Measurements from ENCODE around the gene WASF1.

WASF1 gene

GRCh38 chr6:110089323-110089722 lies 90.1 kb downstream of the WASF1 start:
- H3K4ac ChIP-seq (ENCODE audit: low read length): no peak overlapping the region
- H3K36me3 ChIP-seq (replicated peaks in 1 of 2; ENCODE audit: control insufficient read depth in 2 of 2, insufficient read depth in 2 of 2, low read length in 2 of 2): peaks cover 0 to 12% of the 10 kb centered on the region in 2 donors
- no peak overlapping the region for H4K91ac ChIP-seq (ENCODE audit: low read depth, low read length, poor library complexity)
- no peak overlapping the region for H3K14ac ChIP-seq (ENCODE audit: low read length)
- no peak overlapping the region for H2BK15ac ChIP-seq (ENCODE audit: low read length)
- H3K27ac ChIP-seq (replicated peaks; ENCODE audit: low read length): no peak overlapping the region
- no peak overlapping the region for H2BK5ac ChIP-seq (ENCODE audit: low read length)
- no peak overlapping the region for H2BK12ac ChIP-seq (ENCODE audit: low read length)
- H3K79me1 ChIP-seq (ENCODE audit: low read depth, low read length): no peaks in the 10 kb centered on the region
- H4K8ac ChIP-seq (ENCODE audit: low read depth, low read length): no peak overlapping the region
- no peak overlapping the region for H2AK5ac ChIP-seq (ENCODE audit: low read depth, low read length)
- H3K18ac ChIP-seq (ENCODE audit: low read length): no peak overlapping the region
- H2AFZ ChIP-seq (ENCODE audit: low read length): no peak overlapping the region
- no peak overlapping the region for H3K23ac ChIP-seq (ENCODE audit: low read depth, low read length, poor library complexity)
- no peaks in the 10 kb centered on the region for H3K4me1 ChIP-seq (ENCODE audit: control insufficient read depth in 2 of 2, insufficient read depth in 1 of 2, low read depth in 1 of 2, low read length in 2 of 2)
- no peak for DNase-seq (ENCODE audit: low spot score)
- H3K9ac ChIP-seq (ENCODE audit: low read depth, low read length, poor library complexity): no peak overlapping the region
- no peak overlapping the region for H3K4me2 ChIP-seq (ENCODE audit: insufficient read depth, low read length, poor library complexity, severe bottlenecking)
- H3K4me3 ChIP-seq (ENCODE audit: low read length in 2 of 2): no peak overlapping the region
- H3K9me3 ChIP-seq (replicated peaks in 1 of 2; ENCODE audit: control insufficient read depth in 2 of 2, insufficient read depth in 1 of 2, low read depth in 1 of 2, low read length in 2 of 2): no peaks in the 10 kb centered on the region
- H2BK120ac ChIP-seq (ENCODE audit: low read depth, low read length): no peak overlapping the region
- H3K27me3 ChIP-seq (ENCODE audit: control insufficient read depth in 3 of 3, insufficient read depth in 3 of 3, low read depth in 1 of 3, low read length in 3 of 3): no peaks in the 10 kb centered on the region

GRCh38 chr6:110085285-110085684 lies 94.2 kb downstream of the WASF1 start:
- no peaks in the 10 kb centered on the region for H3K79me1 ChIP-seq (ENCODE audit: low read depth, low read length)
- H3K9ac ChIP-seq (ENCODE audit: low read depth, low read length, poor library complexity): no peak overlapping the region
- H2AK5ac ChIP-seq (ENCODE audit: low read depth, low read length): no peak overlapping the region
- no peak overlapping the region for H3K18ac ChIP-seq (ENCODE audit: low read length)
- H2AFZ ChIP-seq (ENCODE audit: low read length): no peak overlapping the region
- DNase-seq (ENCODE audit: low spot score): no peak
- no peak overlapping the region for H2BK15ac ChIP-seq (ENCODE audit: low read length)
- no peak overlapping the region for H4K8ac ChIP-seq (ENCODE audit: low read depth, low read length)
- peaks cover 0 to 1% of the 10 kb centered on the region in 2 donors for H3K4me1 ChIP-seq (ENCODE audit: control insufficient read depth in 2 of 2, insufficient read depth in 1 of 2, low read depth in 1 of 2, low read length in 2 of 2)
- H2BK12ac ChIP-seq (ENCODE audit: low read length): no peak overlapping the region
- no peak overlapping the region for H3K4me2 ChIP-seq (ENCODE audit: insufficient read depth, low read length, poor library complexity, severe bottlenecking)
- no peak overlapping the region for H2BK5ac ChIP-seq (ENCODE audit: low read length)
- no peak overlapping the region for H2BK120ac ChIP-seq (ENCODE audit: low read depth, low read length)
- WGBS, 2 donors (ENCODE audit: extremely low coverage in 2 of 2, insufficient read length in 2 of 2, insufficient replicate concordance in 1 of 2): no CpG with 5 or more reads among the region's 2 CpGs
- no peak overlapping the region for H3K4ac ChIP-seq (ENCODE audit: low read length)
- no peaks in the 10 kb centered on the region for H3K36me3 ChIP-seq (replicated peaks in 1 of 2; ENCODE audit: control insufficient read depth in 2 of 2, insufficient read depth in 2 of 2, low read length in 2 of 2)
- H3K23ac ChIP-seq (ENCODE audit: low read depth, low read length, poor library complexity): no peak overlapping the region
- H3K27ac ChIP-seq (replicated peaks; ENCODE audit: low read length): no peak overlapping the region
- H3K14ac ChIP-seq (ENCODE audit: low read length): no peak overlapping the region
- no peaks in the 10 kb centered on the region for H3K9me3 ChIP-seq (replicated peaks in 1 of 2; ENCODE audit: control insufficient read depth in 2 of 2, insufficient read depth in 1 of 2, low read depth in 1 of 2, low read length in 2 of 2)
- H3K4me3 ChIP-seq (ENCODE audit: low read length in 2 of 2): no peak overlapping the region
- no peak overlapping the region for H4K91ac ChIP-seq (ENCODE audit: low read depth, low read length, poor library complexity)
- no peaks in the 10 kb centered on the region for H3K27me3 ChIP-seq (ENCODE audit: control insufficient read depth in 3 of 3, insufficient read depth in 3 of 3, low read depth in 1 of 3, low read length in 3 of 3)

GRCh38 chr6:110083875-110084585 lies 95.4 kb downstream of the WASF1 start:
- Histone ChIP-seq H3K23ac (ENCODE audit: low read depth, low read length, poor library complexity) (no peak overlapping the region), H3K79me1 (ENCODE audit: low read depth, low read length) (no peaks in the 10 kb centered on the region), H3K9ac (ENCODE audit: low read depth, low read length, poor library complexity) (no peak overlapping the region), H3K4me1 (ENCODE audit: control insufficient read depth in 2 of 2, insufficient read depth in 1 of 2, low read depth in 1 of 2, low read length in 2 of 2) (peaks cover 0 to 1% of the 10 kb centered on the region in 2 donors), H2AFZ (ENCODE audit: low read length) (no peak overlapping the region), H3K4me2 (ENCODE audit: insufficient read depth, low read length, poor library complexity, severe bottlenecking) (no peak overlapping the region), H4K8ac (ENCODE audit: low read depth, low read length) (no peak overlapping the region), H3K9me3 (replicated peaks in 1 of 2; ENCODE audit: control insufficient read depth in 2 of 2, insufficient read depth in 1 of 2, low read depth in 1 of 2, low read length in 2 of 2) (no peaks in the 10 kb centered on the region), H3K4me3 (ENCODE audit: low read length in 2 of 2) (no peak overlapping the region), H2BK15ac (ENCODE audit: low read length) (no peak overlapping the region), H3K4ac (ENCODE audit: low read length) (no peak overlapping the region), H2AK5ac (ENCODE audit: low read depth, low read length) (no peak overlapping the region), H3K27ac (replicated peaks; ENCODE audit: low read length) (no peak overlapping the region), H2BK120ac (ENCODE audit: low read depth, low read length) (no peak overlapping the region), H3K36me3 (replicated peaks in 1 of 2; ENCODE audit: control insufficient read depth in 2 of 2, insufficient read depth in 2 of 2, low read length in 2 of 2) (no peaks in the 10 kb centered on the region), H3K14ac (ENCODE audit: low read length) (no peak overlapping the region), H3K18ac (ENCODE audit: low read length) (no peak overlapping the region), H3K27me3 (ENCODE audit: control insufficient read depth in 3 of 3, insufficient read depth in 3 of 3, low read depth in 1 of 3, low read length in 3 of 3) (no peaks in the 10 kb centered on the region), H2BK5ac (ENCODE audit: low read length) (no peak overlapping the region), H2BK12ac (ENCODE audit: low read length) (no peak overlapping the region), H4K91ac (ENCODE audit: low read depth, low read length, poor library complexity) (no peak overlapping the region)
- DNase-seq (ENCODE audit: low spot score): no peak
- no CpG with 5 or more reads among the region's 1 CpG for WGBS, 2 donors (ENCODE audit: extremely low coverage in 2 of 2, insufficient read length in 2 of 2, insufficient replicate concordance in 1 of 2)

DNA sequence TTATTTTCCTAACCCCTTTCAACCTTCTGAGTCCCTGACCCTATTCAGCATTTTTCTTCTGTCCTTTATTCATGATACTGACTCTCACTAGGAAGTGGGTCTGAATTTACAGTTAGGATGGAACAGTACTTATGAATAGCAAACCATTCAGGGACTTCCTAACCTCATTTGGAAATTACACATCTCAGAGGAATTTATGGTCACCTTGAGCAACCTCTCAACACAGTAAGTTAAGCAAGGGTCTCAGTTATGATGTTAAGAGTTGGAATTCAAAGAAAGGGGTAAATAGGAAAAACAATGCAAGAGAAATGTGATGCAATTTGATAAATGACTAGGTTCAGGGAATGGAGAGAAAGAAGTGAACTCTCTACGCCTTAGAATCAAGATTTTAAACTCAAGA lies 104.1 kb downstream of the WASF1 start:
- Histone ChIP-seq H2AFZ (ENCODE audit: low read length) (no peak overlapping the region), H3K14ac (ENCODE audit: low read length) (no peak overlapping the region), H3K36me3 (replicated peaks in 1 of 2; ENCODE audit: control insufficient read depth in 2 of 2, insufficient read depth in 2 of 2, low read length in 2 of 2) (no peaks in the 10 kb centered on the region), H2BK5ac (ENCODE audit: low read length) (no peak overlapping the region), H3K79me1 (ENCODE audit: low read depth, low read length) (no peaks in the 10 kb centered on the region), H3K27me3 (ENCODE audit: control insufficient read depth in 3 of 3, insufficient read depth in 3 of 3, low read depth in 1 of 3, low read length in 3 of 3) (no peaks in the 10 kb centered on the region), H3K4me3 (ENCODE audit: low read length in 2 of 2) (no peak overlapping the region), H2BK15ac (ENCODE audit: low read length) (no peak overlapping the region), H3K9ac (ENCODE audit: low read depth, low read length, poor library complexity) (no peak overlapping the region), H4K91ac (ENCODE audit: low read depth, low read length, poor library complexity) (no peak overlapping the region), H3K9me3 (replicated peaks in 1 of 2; ENCODE audit: control insufficient read depth in 2 of 2, insufficient read depth in 1 of 2, low read depth in 1 of 2, low read length in 2 of 2) (no peaks in the 10 kb centered on the region), H3K4ac (ENCODE audit: low read length) (no peak overlapping the region), H2AK5ac (ENCODE audit: low read depth, low read length) (no peak overlapping the region), H4K8ac (ENCODE audit: low read depth, low read length) (no peak overlapping the region), H3K23ac (ENCODE audit: low read depth, low read length, poor library complexity) (no peak overlapping the region), H3K4me1 (ENCODE audit: control insufficient read depth in 2 of 2, insufficient read depth in 1 of 2, low read depth in 1 of 2, low read length in 2 of 2) (no peaks in the 10 kb centered on the region), H3K27ac (replicated peaks; ENCODE audit: low read length) (no peak overlapping the region), H3K18ac (ENCODE audit: low read length) (no peak overlapping the region), H3K4me2 (ENCODE audit: insufficient read depth, low read length, poor library complexity, severe bottlenecking) (no peak overlapping the region), H2BK120ac (ENCODE audit: low read depth, low read length) (no peak overlapping the region), H2BK12ac (ENCODE audit: low read length) (no peak overlapping the region)
- DNase-seq (ENCODE audit: low spot score): no peak
- WGBS, 2 donors (ENCODE audit: extremely low coverage in 2 of 2, insufficient read length in 2 of 2, insufficient replicate concordance in 1 of 2): no CpG with 5 or more reads among the region's 1 CpG
